KMS-11 (cell line): Measurements from ENCODE around the gene MBTD1.

ENCODE experiments used
- H2AFZ ChIP-seq: fragments of 200-600 bp; sonication (generic); 2 replicates; pipeline ENCODE4 v1.6.1; 2016; ENCODE audit warnings: antibody characterized with exemption, mixed run types, low read depth
- H3K27ac ChIP-seq: fragments of 200-600 bp; sonication (generic); 2 replicates; pipeline ENCODE4 v1.6.1; 2016; ENCODE audit warnings: mild to moderate bottlenecking, mixed run types
- H3K27me3 ChIP-seq: fragments of 200-600 bp; sonication (generic); 2 replicates; pipeline ENCODE4 v1.6.1; 2017; ENCODE audit warnings: mild to moderate bottlenecking, low read depth, mixed run types, moderate library complexity; ENCODE audit not compliant: insufficient read depth
- H3K36me3 ChIP-seq: fragments of 200-600 bp; sonication (generic); 2 replicates; pipeline ENCODE4 v1.6.1; 2017; ENCODE audit warnings: mild to moderate bottlenecking, mixed run types; ENCODE audit not compliant: insufficient read depth
- H3K4me1 ChIP-seq: fragments of 200-600 bp; sonication (generic); 2 replicates; pipeline ENCODE4 v1.6.1; 2016; ENCODE audit warnings: mild to moderate bottlenecking, low read depth, mixed run types; ENCODE audit not compliant: poor library complexity, severe bottlenecking
- H3K4me2 ChIP-seq: fragments of 200-600 bp; sonication (generic); 2 replicates; pipeline ENCODE4 v1.7.0; 2016; ENCODE audit warnings: mild to moderate bottlenecking, mixed run types
- H3K4me3 ChIP-seq: fragments of 200-600 bp; sonication (generic); IDR thresholded peaks from 2 replicates; pipeline ENCODE4 v1.6.1; 2017; ENCODE audit warnings: low read depth, low read length, mixed read lengths; ENCODE audit not compliant: insufficient read depth
- H3K79me2 ChIP-seq: fragments of 200-600 bp; sonication (generic); 2 replicates; pipeline ENCODE4 v1.6.1; 2016; ENCODE audit warnings: low read depth, mixed run types; ENCODE audit not compliant: insufficient read depth
- H3K9ac ChIP-seq: fragments of 200-600 bp; sonication (generic); 2 replicates; pipeline ENCODE4 v1.6.1; 2016; ENCODE audit warnings: mild to moderate bottlenecking, mixed run types
- H4K20me1 ChIP-seq: fragments of 200-600 bp; sonication (generic); 2 replicates; pipeline ENCODE4 v1.6.1; 2016; ENCODE audit warnings: mild to moderate bottlenecking, mixed run types; ENCODE audit not compliant: insufficient read depth
- TF ChIP-seq, protein P1 (sequence below): fragments of 200-600 bp; sonication (generic); conservative IDR thresholded peaks from 2 replicates; pipeline ENCODE4 v1.6.1; 2017; ENCODE audit warnings: low read depth, mild to moderate bottlenecking, antibody characterized with exemption, low read length, moderate library complexity, mixed read lengths

MBTD1 gene

DNA sequence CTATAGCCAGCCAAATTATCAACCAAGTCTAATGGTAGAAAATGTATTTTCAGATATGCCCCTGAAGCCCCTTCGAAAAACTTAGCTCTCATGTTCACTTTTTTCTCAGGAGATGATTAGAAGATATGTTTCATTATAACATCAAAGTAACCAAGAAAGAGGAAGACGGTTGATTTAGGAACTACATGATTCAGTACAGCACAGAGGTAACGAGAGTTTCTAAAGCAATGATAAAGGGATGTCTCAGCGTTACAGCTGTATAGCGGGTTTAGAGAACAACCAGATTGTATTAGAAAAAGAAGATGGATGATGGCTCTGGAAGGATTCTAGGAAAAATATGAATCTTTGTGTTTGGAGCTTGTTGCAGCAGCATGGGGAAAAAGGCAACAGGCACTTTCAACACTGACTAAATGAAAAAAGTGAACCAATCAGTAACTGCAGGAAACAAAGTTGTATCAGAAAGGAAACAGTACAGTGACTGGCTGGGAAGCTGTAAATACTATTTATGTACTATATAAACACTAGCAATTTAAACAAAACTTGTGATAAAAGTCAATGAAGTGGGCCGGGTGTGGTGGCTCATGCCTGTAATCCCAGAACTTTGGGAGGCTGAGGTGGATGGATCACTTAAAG is 21.5 kb downstream of the MBTD1 start:
- no peak overlapping the region for H3K4me3 ChIP-seq
- H2AFZ ChIP-seq: no peak overlapping the region
- TF ChIP-seq, protein P1, sequence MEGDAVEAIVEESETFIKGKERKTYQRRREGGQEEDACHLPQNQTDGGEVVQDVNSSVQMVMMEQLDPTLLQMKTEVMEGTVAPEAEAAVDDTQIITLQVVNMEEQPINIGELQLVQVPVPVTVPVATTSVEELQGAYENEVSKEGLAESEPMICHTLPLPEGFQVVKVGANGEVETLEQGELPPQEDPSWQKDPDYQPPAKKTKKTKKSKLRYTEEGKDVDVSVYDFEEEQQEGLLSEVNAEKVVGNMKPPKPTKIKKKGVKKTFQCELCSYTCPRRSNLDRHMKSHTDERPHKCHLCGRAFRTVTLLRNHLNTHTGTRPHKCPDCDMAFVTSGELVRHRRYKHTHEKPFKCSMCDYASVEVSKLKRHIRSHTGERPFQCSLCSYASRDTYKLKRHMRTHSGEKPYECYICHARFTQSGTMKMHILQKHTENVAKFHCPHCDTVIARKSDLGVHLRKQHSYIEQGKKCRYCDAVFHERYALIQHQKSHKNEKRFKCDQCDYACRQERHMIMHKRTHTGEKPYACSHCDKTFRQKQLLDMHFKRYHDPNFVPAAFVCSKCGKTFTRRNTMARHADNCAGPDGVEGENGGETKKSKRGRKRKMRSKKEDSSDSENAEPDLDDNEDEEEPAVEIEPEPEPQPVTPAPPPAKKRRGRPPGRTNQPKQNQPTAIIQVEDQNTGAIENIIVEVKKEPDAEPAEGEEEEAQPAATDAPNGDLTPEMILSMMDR: no peak
- H3K9ac ChIP-seq: no peak overlapping the region
- no peaks in the 10 kb centered on the region for H3K4me1 ChIP-seq
- H3K27ac ChIP-seq: no peak overlapping the region
- peaks cover 22% of the 10 kb centered on the region; the same call in 1 of the 2 replicates for H3K79me2 ChIP-seq
- no peak overlapping the region for H3K4me2 ChIP-seq
- H3K36me3 ChIP-seq: no peaks in the 10 kb centered on the region
- no peaks in the 10 kb centered on the region for H3K27me3 ChIP-seq
- peaks cover 5% of the 10 kb centered on the region; the same call in 1 of the 2 replicates for H4K20me1 ChIP-seq

DNA sequence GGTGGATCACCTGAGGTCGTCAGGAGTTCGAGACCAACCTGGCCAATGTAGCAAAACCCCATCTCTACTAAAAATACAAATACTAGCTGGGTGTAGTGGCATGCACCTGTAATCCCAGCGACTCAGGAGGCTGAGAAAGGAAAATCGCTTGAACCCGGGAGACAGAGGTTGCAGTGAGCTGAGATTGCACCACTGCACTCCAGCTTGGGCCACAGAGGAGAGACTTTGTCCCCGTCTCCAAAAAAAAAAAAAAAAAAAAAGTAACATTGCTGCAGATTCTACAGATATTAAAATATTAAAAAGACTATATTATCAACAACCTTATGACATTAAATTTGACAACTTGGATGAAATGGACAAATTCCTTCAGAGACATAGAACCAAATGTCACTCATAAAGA is 25.7 kb downstream of the MBTD1 start:
- Histone ChIP-seq H4K20me1 (peaks cover 9% of the 10 kb centered on the region; the same call in 1 of the 2 replicates), H3K36me3 (no peaks in the 10 kb centered on the region), H3K79me2 (peaks cover 42% of the 10 kb centered on the region), H3K27ac (no peak overlapping the region), H3K4me2 (no peak overlapping the region), H2AFZ (no peak overlapping the region), H3K9ac (no peak overlapping the region), H3K4me1 (no peaks in the 10 kb centered on the region), H3K4me3 (no peak overlapping the region), H3K27me3 (no peaks in the 10 kb centered on the region)
- TF ChIP-seq, protein P1: no peak

DNA sequence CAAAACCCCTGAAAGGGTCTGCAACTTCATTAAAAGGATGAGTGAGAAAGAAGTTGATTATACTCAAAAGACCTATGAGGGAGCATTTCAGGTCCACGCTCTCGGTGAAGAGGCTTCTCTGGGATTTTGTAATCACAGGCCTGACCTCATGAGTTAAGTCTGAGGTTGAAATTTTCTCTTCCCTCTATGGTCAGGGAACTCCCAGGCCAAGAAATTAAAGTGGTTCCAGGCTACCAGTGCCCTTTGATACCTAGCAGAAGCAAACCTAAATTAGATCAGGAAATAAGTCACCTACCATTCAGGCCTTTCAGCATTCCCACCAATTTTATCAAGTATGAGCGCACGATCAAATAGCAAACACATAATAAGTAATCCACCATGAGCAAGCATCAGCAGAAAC is 27.9 kb downstream of the MBTD1 start:
- Histone ChIP-seq H3K4me1 (no peaks in the 10 kb centered on the region), H3K4me3 (no peak overlapping the region), H3K79me2 (peaks cover 54% of the 10 kb centered on the region), H3K4me2 (no peak overlapping the region), H3K27me3 (no peaks in the 10 kb centered on the region), H4K20me1 (peaks cover 9% of the 10 kb centered on the region; the same call in 1 of the 2 replicates), H3K27ac (no peak overlapping the region), H2AFZ (no peak overlapping the region), H3K36me3 (no peaks in the 10 kb centered on the region), H3K9ac (no peak overlapping the region)
- TF ChIP-seq, protein P1: no peak

DNA sequence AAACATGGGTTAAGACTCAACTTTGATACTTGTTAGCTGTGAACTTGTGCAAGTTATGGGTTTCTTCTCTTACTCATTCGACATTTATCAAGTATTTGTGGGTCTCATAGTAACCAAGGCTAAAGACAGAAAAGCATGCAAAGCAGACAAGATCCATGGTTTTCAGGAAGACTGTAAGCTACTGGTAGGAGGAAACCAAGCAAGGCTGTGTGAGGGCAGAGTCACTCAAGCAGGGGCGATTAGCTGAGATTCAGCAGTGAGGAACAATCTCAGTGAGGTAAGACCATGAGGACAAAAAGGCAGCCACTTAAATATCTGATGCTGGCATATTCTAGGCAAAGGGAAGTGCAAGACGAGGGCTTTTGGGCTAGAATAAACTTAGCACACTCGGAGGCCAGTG is 29.5 kb downstream of the MBTD1 start:
- no peaks in the 10 kb centered on the region for H3K4me1 ChIP-seq
- no peaks in the 10 kb centered on the region for H3K36me3 ChIP-seq
- H3K9ac ChIP-seq: no peak overlapping the region
- TF ChIP-seq, protein P1: no peak
- H3K4me2 ChIP-seq: no peak overlapping the region
- H4K20me1 ChIP-seq: peaks cover 9% of the 10 kb centered on the region; the same call in 1 of the 2 replicates
- peaks cover 53% of the 10 kb centered on the region for H3K79me2 ChIP-seq
- no peaks in the 10 kb centered on the region for H3K27me3 ChIP-seq
- H3K4me3 ChIP-seq: no peak overlapping the region
- H3K27ac ChIP-seq: no peak overlapping the region
- no peak overlapping the region for H2AFZ ChIP-seq
